ENCODE measurements around the gene DVL3. TPM values are rescaled to one million over a fixed set of nuclear protein-coding genes. Genes with fewer than 3 reads are reported as not detected.
"Not testable (repeated sequence)": the region's sequence is repeated elsewhere in the genome, so short reads cannot be mapped to it uniquely, and the experiment has no call there.

DVL3 gene
- total RNA-seq, 2 donors from 2014 or later, result 50.5 to 102 TPM

GRCh38 chr3:184155644-184156521 lies 706 bp downstream of the DVL3 start:
- Histone ChIP-seq H3K27me3 (replicated peaks; ENCODE audit: insufficient read depth) (no peaks in the 10 kb centered on the region), H3K9me3 (no peaks in the 10 kb centered on the region), H3K27ac (peak overlapping the region; percentile 93 to 95), H3K4me3 (peak overlapping the region; percentile 95), H3K36me3 (no peaks in the 10 kb centered on the region), H3K4me1 (ENCODE audit: control insufficient read depth in 1 of 2, low read depth in 2 of 2) (peaks cover 40 to 51% of the 10 kb centered on the region in 2 donors)
- DNase-seq (ENCODE audit: low spot score) (no peak), ATAC-seq (ENCODE audit: insufficient number of reproducible peaks, low FRiP score, low read depth) (no peak)
- no peak for TF ChIP-seq CTCF (IDR thresholded peaks at IDR 0.05)

GRCh38 chr3:184156522-184156955 lies 1.4 kb downstream of the DVL3 start:
- Histone ChIP-seq H3K27me3 (replicated peaks; ENCODE audit: insufficient read depth) (no peaks in the 10 kb centered on the region), H3K4me3 (peak overlapping the region; percentile 95), H3K36me3 (no peaks in the 10 kb centered on the region), H3K4me1 (ENCODE audit: control insufficient read depth in 1 of 2, low read depth in 2 of 2) (peaks cover 42 to 57% of the 10 kb centered on the region in 2 donors), H3K9me3 (no peaks in the 10 kb centered on the region), H3K27ac (peak overlapping the region; percentile 93 to 95)
- DNase-seq (ENCODE audit: low spot score) (no peak), ATAC-seq (ENCODE audit: insufficient number of reproducible peaks, low FRiP score, low read depth) (peak; percentile 24)
- TF ChIP-seq CTCF (IDR thresholded peaks at IDR 0.05), result no peak

GRCh38 chr3:184157206-184157605 lies 2.0 kb downstream of the DVL3 start:
- Histone ChIP-seq H3K4me3 (peak overlapping the region; percentile 95), H3K27me3 (replicated peaks; ENCODE audit: insufficient read depth) (no peaks in the 10 kb centered on the region), H3K36me3 (no peaks in the 10 kb centered on the region), H3K9me3 (no peaks in the 10 kb centered on the region), H3K27ac (peak overlapping the region; percentile 93 to 95), H3K4me1 (ENCODE audit: control insufficient read depth in 1 of 2, low read depth in 2 of 2) (peaks cover 45 to 64% of the 10 kb centered on the region in 2 donors)
- no peak for TF ChIP-seq CTCF (IDR thresholded peaks at IDR 0.05)
- DNase-seq (ENCODE audit: low spot score) (no peak), ATAC-seq (ENCODE audit: insufficient number of reproducible peaks, low FRiP score, low read depth) (no peak)

GRCh38 chr3:184158404-184158803 lies 3.2 kb downstream of the DVL3 start:
- Histone ChIP-seq H3K9me3 (no peaks in the 10 kb centered on the region), H3K4me1 (ENCODE audit: control insufficient read depth in 1 of 2, low read depth in 2 of 2) (peaks cover 43 to 73% of the 10 kb centered on the region in 2 donors), H3K4me3 (no peak overlapping the region), H3K36me3 (peaks cover under 1% of the 10 kb centered on the region), H3K27me3 (replicated peaks; ENCODE audit: insufficient read depth) (no peaks in the 10 kb centered on the region), H3K27ac (peak overlapping the region in 1 of 2 donors; percentile 38)
- no peak for DNase-seq (ENCODE audit: low spot score)
- no peak for ATAC-seq (ENCODE audit: insufficient number of reproducible peaks, low FRiP score, low read depth)
- no peak for TF ChIP-seq CTCF (IDR thresholded peaks at IDR 0.05)

GRCh38 chr3:184160456-184160855 lies 5.3 kb downstream of the DVL3 start:
- TF ChIP-seq CTCF (IDR thresholded peaks at IDR 0.05), result no peak
- Histone ChIP-seq H3K9me3 (no peaks in the 10 kb centered on the region), H3K27me3 (replicated peaks; ENCODE audit: insufficient read depth) (no peaks in the 10 kb centered on the region), H3K36me3 (peaks cover 21% of the 10 kb centered on the region), H3K4me1 (ENCODE audit: control insufficient read depth in 1 of 2, low read depth in 2 of 2) (peaks cover 33 to 65% of the 10 kb centered on the region in 2 donors), H3K27ac (peak overlapping the region in 1 of 2 donors; percentile 63), H3K4me3 (peak overlapping the region; percentile 36)
- ATAC-seq (ENCODE audit: insufficient number of reproducible peaks, low FRiP score, low read depth) (no peak), DNase-seq (ENCODE audit: low spot score) (no peak)

- ATAC-seq (ENCODE audit: insufficient number of reproducible peaks, low FRiP score, low read depth); H3K4me3 ChIP-seq; H3K27ac ChIP-seq; H3K27me3 ChIP-seq (replicated peaks; ENCODE audit: insufficient read depth); H3K9me3 ChIP-seq; DNase-seq (ENCODE audit: low spot score): not testable (repeated sequence)
- peaks cover 22 to 52% of the 10 kb centered on the region in 2 donors for H3K4me1 ChIP-seq (ENCODE audit: control insufficient read depth in 1 of 2, low read depth in 2 of 2)
- H3K36me3 ChIP-seq, result peaks cover 42% of the 10 kb centered on the region
These were observed 7.4 kb downstream of the DVL3 start for GRCh38 chr3:184162571-184163070.

All from thoracic aorta (tissue), 2 donors.